ENCODE measurements around the gene CDK6.

The CDK6 gene

DNA sequence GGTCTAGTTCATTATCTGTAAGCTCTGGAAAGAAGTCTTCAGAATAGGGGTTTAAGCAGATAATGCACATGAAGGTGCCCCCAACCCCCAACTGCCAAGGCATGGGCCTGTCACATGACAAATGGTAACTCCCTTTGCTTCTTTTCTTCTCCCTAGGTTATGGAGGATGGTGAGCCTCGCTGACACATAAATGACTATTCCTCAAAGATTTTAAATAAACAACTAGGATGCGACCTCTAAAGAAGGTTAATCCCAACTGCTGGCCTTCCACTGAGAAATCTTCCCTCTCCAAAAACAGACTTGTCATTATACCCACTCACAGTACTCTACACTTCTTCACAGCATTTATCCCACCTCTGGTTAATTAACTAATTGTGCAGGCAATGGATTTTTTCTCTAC lies 170.4 kb downstream of the CDK6 start:
- Histone ChIP-seq H3K36me3 (replicated peaks) (peaks cover 7% of the 10 kb centered on the region), H3K4me3 (ENCODE audit: low read depth, low read length) (no peak overlapping the region), H3K27me3 (replicated peaks) (no peaks in the 10 kb centered on the region), H3K27ac (peak overlapping the region; percentile 30)
- TF ChIP-seq CTCF (IDR thresholded peaks at IDR 0.05; ENCODE audit: low read depth, low read length, missing control alignments) = no peak
- in situ Hi-C loops (cut with HindIII; ENCODE audit: low pct_ligation_motif_present, low sequenced_read_pairs) = no loop called here
- no peak for DNase-seq

DNA sequence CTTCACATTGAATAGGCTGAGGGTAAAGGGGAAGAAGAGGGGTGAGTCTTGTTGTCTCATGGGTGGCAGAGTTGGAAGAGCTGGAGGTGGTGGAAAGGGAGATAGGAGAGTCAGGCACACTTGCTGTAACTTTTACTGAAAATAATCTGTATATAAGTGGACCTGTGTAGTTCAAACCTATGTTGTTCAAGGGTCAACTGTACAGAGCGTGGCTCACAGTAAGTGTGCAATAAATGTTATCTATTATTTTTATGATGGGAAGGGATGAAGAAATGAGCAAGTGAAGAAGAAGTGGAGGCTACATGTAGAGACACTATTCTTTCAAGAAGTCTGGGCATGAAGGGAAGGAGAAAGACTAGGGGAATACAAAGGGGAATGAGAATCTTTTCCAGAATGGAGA lies 174.7 kb downstream of the CDK6 start:
- in situ Hi-C loops (cut with HindIII; ENCODE audit: low pct_ligation_motif_present, low sequenced_read_pairs) = no loop called here
- no peak for DNase-seq
- Histone ChIP-seq H3K36me3 (replicated peaks) (peaks cover 15% of the 10 kb centered on the region), H3K27me3 (replicated peaks) (no peaks in the 10 kb centered on the region), H3K4me3 (ENCODE audit: low read depth, low read length) (no peak overlapping the region), H3K27ac (no peak overlapping the region)
- no peak for TF ChIP-seq CTCF (IDR thresholded peaks at IDR 0.05; ENCODE audit: low read depth, low read length, missing control alignments)

GRCh38 chr7:92658671-92659070 lies 177.7 kb downstream of the CDK6 start:
- Histone ChIP-seq H3K36me3 (replicated peaks) (peaks cover 15% of the 10 kb centered on the region), H3K4me3 (ENCODE audit: low read depth, low read length) (no peak overlapping the region), H3K27ac (no peak overlapping the region), H3K27me3 (replicated peaks) (no peaks in the 10 kb centered on the region)
- TF ChIP-seq CTCF (IDR thresholded peaks at IDR 0.05; ENCODE audit: low read depth, low read length, missing control alignments) = no peak
- no peak for DNase-seq
- in situ Hi-C loops (cut with HindIII; ENCODE audit: low pct_ligation_motif_present, low sequenced_read_pairs) = no loop called here

GRCh38 chr7:92657391-92657790 lies 179.0 kb downstream of the CDK6 start:
- Histone ChIP-seq H3K36me3 (replicated peaks) (peaks cover 15% of the 10 kb centered on the region), H3K27ac (no peak overlapping the region), H3K4me3 (ENCODE audit: low read depth, low read length) (no peak overlapping the region), H3K27me3 (replicated peaks) (no peaks in the 10 kb centered on the region)
- TF ChIP-seq CTCF (IDR thresholded peaks at IDR 0.05; ENCODE audit: low read depth, low read length, missing control alignments) = no peak
- no peak for DNase-seq
- in situ Hi-C loops (cut with HindIII; ENCODE audit: low pct_ligation_motif_present, low sequenced_read_pairs) = no loop called here

- Histone ChIP-seq H3K36me3 (replicated peaks) (peaks cover 15% of the 10 kb centered on the region), H3K4me3 (ENCODE audit: low read depth, low read length) (no peak overlapping the region), H3K27ac (no peak overlapping the region), H3K27me3 (replicated peaks) (no peaks in the 10 kb centered on the region)
- no peak for DNase-seq
- no peak for TF ChIP-seq CTCF (IDR thresholded peaks at IDR 0.05; ENCODE audit: low read depth, low read length, missing control alignments)
- in situ Hi-C loops (cut with HindIII; ENCODE audit: low pct_ligation_motif_present, low sequenced_read_pairs) = no loop called here
These were observed 180.3 kb downstream of the CDK6 start for GRCh38 chr7:92656121-92656520.

DNA sequence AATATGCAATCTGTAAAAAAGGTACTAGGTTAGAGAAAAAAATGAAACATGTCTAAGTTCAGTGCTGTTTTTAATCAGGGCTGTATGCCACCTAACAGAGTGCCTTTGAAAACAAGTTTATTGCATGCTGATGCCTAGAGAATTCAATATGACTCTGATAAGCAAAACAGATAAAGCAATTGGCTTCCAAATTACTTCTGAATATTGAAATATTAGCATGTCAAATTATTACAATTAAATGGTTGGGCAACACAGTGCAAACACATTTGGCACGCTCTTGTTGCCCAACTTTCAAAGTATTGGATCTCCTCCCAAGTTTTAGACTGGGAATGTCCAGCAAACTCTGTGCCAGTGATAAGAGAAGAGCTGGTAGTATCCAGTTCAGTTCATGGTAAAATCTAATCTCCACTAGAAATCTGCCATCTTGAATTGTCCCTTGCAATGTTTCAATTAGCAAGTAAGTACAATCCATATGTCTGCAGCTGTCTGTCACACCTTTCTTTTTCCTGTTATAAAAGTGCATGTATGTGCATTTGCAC lies 181.0 kb downstream of the CDK6 start:
- in situ Hi-C loops (cut with HindIII; ENCODE audit: low pct_ligation_motif_present, low sequenced_read_pairs) = no loop called here
- Histone ChIP-seq H3K27me3 (replicated peaks) (no peaks in the 10 kb centered on the region), H3K36me3 (replicated peaks) (peaks cover 9% of the 10 kb centered on the region), H3K4me3 (ENCODE audit: low read depth, low read length) (no peak overlapping the region), H3K27ac (no peak overlapping the region)
- DNase-seq = no peak
- TF ChIP-seq CTCF (IDR thresholded peaks at IDR 0.05; ENCODE audit: low read depth, low read length, missing control alignments) = no peak
